SIG-M5 treated with dmso at 0.1 percent for 504 hours (cell line): ENCODE measurements around the gene EML6.
"Not testable (repeated sequence)": the region's sequence is repeated elsewhere in the genome, so short reads cannot be mapped to it uniquely, and the experiment has no call there.

Experiments used
- DNase-seq: peaks from one replicate; lab custom pipeline; 2025; ENCODE audit not compliant: unreplicated experiment; lab: John Stamatoyannopoulos, UW

EML6 gene

DNA sequence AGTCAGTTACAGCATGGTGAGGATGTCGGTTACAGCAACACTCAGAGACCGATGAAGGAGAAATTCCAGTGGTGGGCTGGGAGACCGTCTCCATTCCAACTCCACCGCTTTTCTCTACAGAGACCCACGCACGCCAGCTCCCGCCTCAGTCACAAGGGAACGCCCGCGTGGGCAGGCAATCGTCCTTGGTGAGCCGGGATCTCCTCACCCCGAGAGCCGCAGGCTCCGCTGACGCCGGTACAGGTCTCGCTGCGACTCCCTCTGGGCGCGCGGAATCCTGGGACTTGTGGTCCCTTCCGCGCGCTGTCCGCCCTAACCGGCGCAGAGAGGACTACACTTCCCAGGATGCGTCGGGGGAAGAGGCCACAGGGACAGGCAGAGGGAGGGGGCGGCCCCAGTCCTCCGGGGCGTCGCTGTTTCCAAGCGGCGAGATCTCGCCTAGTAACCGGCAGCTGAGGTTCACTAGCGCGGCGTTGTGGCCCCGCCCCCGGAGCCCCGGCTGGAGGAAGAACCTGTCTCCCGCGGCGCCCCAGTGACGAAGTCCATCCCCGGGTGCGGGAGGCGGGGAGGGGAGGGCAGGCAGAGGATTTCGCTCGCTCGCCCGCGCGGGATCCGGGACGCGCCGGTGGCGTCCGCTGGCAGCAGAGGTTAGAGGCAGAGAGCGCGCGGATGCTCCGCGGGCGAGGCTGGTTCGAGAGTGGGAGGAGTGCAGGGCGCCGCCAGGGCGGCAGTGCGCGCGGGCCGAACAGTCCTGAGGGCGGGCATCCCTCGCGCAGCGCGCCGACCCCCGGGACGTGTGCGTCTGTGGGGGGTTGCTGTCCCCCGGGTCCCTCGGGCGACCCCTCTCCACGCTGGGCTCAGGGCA is at the start of gene EML6:
TSS of gene EML6 (plus strand) at position 532 of the 865 bp plus-strand sequence. CDS start 1,400 bp downstream, outside the sequence.
- DNase-seq: peak; percentile 99

DNA sequence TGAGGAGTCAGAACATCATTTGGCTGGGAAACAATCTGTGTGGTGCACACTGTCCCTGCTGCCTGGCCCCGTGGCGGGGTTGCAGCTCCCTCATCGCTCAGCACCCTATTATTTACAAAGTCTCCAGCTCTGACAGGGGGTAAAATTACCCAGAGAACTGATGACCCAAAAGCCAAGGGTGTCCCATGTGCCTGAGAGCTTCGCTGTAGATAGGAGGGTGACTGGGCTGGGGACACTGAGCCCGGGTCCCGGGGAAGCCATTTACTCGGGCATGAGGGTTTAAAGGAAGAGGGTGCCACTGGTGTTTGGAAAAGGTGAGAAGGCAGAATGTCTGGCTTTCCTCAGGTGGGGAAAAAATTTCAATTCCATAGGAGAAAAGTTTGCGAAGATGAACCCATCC is 48.2 kb upstream of the EML6 start:
- no peak for DNase-seq

DNA sequence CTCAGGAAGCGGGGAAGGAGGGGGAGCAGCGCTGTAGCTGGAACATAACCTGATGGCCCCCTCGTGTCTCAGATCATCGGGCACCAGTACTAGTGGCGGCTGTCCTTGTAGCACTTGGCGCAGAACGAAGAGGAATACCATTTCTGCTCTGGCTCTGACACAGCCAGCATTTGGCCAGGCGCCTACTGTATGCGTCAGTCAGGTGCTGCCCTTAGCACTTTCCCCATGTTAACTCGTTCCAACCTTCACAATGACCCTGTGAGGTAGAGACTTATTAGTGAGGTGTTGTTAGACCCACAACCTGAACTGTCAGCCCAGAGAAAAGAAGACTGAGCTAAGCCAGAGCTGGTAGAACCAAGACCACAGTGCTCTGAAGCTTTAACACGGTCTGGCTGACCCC is 47.7 kb upstream of the EML6 start:
- no peak for DNase-seq

DNA sequence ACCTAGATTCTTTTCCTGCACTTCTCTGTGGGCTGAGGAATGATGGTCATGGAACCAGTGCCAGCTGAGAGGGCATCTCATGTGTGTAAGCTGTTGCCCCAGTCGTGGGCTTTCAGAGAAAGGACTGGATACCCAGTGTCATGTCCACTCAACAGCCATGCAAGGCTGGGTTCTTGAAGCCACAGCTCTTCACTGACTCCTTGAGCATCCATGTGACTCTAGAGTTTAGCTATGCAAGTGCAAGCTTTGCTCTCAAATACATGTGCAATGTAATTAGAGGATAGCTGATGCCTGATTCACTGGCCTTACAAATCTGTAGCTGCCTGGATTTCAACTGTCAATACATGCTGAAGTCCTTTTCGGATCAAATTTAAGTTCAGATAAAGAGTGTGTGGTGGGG is 46.8 kb upstream of the EML6 start:
- DNase-seq: no peak

DNA sequence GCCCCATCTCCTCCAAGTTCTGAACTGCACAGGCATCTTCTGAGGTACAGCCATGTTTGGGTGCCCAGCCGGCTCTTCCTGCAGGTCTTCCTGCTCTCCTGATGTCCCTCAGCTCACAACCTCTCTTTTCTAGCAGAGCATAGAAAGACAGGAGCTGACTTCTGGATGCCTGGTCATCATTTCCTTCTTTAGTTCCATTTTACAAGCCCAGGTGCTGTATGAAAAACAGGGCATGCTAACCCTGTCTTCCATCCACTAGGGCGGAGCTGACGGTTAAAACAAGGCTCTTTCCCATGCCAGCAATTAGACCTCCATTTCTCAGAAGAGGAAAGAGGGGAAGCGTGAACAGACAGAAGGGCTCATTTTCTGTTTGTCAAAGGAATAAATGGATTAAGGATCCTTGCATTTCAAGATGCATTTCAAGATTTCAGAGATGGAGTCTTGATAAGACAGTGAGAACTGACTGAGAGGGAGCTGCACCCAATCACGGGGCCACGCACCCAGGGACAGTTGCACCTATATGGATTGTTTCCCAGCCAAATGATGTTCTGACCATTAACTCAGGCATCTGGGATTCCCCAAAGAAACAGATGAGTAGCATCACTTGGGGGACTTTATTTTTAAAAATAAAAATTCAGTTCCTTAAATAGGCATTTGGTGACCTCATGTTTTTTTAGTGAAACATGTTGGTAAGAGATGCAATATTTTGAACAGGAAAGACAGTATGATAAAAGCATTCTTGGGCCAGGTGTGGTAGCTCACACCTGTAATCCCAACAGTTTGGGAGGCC is 45.8 kb upstream of the EML6 start:
- no peak for DNase-seq

DNA sequence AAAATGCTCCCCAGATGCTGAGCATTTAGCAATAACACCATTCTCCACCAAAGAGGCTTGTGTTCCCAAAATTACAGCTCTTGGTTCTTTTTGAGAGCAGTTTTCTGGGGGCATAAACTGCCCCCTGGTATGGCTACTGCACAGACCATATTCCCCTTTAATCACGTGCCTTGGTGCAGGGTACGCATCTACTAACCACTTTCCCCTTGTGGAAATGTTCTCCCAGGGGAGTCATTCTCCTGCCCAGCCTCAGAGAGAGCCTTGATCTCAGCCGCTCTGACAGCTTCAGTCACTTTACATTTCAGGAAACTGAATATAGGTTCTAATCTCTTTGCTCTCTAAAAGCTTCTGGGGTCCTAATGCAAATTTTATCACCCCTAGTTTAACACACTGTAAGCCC is 44.7 kb upstream of the EML6 start:
- DNase-seq: no peak

DNA sequence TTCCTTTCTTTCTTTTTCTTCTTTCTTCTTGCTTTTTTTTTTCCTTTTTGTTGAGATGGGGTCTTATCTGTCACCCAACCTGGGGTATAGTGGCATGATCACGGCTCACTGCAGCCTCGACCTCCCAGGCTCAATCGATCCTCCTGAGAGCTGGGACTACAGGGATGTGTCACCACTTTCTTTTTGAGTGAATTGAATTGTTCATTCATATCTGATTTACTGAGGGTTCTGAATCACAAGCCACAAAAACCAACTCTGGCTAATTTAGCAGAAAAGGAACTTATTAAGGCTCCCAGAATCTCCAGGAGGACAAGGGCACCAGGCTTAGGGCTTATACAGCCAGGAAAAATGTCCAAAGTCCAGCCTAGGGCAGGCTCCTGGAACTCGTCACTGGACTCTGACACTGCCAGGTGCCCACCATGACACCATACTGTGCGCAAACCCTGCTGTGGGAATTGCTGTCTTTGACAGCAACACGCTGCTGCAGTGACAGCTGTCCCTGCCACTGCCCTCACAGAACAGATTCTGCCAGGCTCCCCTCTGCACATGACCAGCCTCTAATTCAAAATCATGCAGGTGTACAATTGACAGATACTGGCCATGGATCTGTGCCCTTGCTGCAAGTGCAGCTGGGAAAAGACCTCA is 42.9 kb upstream of the EML6 start:
- no peak for DNase-seq

DNA sequence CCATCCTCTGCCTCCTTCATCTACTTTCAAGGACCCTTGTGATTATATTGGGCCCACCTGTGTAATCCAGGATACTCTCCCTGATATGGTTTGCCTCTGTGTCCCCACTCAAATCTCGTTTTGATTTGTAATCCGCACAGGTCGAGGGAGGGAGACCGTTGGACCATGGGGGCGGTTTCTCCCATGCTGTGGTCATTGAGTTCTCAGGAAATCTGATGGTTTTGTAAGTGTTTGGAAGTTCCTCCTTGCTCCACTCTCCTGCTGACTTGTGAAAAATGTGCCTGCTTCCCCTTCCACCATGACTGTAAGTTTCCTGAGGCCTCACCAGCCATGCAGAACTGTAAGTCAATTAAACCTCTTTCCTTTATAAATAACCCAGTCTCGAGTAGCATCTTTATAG is 42.0 kb upstream of the EML6 start:
- DNase-seq: no peak

DNA sequence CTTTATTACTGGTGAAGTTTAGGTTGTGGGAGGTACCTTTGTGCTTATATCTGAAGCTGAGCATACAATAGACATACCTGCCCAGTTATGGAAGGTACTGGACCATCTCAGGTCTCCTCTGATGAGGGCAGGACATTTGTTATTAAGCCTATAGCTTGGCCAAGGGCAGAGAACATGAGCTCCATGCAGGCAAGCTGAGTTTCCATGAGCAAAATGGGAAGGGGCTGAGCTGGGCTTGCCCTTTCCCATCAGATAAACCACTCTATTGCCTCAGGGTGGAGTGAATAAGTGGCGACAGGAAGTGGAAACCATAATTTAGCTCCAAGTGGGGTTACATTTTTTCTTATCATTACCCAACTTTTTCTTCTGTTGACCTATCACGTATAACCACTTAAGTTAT is 39.9 kb upstream of the EML6 start:
- no peak for DNase-seq

DNA sequence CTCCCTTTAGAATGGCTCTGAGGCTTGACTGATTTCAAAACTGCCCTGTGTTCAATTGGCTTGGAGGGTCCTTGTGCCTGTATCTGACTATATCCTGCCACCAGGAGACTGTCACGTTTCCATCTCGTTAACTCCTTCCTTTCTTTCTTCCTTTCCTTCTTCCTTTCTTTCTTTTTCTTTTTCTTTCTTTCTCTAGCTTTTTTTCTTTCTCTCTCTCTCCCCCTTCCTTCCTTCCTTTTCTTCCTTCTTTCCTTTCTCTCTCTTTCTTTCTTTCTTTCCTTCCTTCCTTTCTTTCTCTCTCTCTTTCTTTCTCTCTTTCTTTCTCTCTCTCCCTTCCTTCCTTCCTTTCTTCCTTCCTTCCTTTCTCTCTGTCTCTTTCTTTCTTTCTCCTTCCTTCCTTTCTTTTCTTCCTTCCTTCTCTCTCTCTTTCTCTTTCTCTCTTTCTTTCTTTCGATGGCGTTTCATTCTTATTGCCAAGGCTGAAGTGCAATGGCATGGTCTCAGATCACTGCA is 38.1 kb upstream of the EML6 start:
- no peak for DNase-seq

DNA sequence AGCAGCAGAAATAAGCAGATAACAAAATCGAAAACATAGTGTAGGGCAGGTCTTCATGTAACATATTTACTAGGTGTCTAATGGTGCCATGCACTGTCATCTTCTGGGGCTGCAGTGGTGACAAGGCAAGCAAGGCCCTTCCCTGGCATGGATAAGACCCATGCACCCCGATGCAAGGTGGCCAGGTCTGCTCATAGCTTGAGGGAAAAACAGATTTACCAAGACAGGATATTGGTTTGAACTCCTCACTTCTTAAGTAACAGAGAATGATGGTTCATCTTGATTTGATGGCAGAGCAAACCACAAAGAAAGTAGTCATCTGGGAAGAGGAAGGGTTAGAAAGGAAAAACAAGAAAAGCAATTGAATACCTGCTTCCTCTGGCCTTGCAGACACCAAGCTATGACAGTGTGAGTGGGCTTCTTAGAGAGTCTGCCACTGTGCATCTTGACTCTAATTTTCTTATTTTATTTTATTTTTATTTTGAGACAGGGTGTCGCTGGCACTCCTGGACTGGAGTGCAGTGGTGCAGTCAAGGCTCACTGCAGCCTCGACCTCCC is 35.8 kb upstream of the EML6 start:
- DNase-seq: no peak

DNA sequence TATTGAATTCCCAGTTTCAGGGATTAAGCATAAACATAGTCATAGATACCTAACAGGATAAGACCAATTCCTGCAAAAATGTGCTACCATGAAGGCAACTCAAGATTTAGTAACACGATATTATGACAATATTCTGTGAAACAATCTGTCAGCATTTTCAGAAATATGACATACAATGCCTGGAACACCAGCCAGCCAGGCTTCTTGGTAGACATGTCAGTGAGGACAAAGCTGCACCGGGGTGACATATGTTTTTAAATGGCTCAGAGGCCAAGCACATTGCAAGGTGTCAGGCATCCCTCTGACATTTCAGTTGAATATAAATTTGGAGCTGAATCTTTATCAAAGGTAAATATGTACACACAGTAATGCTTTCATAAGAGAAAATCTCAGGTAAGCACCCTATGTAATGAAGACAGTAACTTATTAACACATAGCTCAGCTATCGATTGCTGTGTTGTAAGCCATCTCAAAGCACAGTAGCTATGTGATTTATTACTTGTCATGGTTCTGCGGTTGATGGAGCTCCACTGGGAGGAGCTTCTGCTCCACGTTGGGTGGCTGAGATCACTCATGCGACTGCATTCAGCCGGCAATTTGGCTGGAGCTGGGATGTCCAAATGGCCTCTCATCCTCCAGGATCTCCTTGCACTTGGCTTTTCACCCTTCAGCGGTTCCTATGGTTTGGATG is 31.9 kb upstream of the EML6 start:
- DNase-seq: no peak

DNA sequence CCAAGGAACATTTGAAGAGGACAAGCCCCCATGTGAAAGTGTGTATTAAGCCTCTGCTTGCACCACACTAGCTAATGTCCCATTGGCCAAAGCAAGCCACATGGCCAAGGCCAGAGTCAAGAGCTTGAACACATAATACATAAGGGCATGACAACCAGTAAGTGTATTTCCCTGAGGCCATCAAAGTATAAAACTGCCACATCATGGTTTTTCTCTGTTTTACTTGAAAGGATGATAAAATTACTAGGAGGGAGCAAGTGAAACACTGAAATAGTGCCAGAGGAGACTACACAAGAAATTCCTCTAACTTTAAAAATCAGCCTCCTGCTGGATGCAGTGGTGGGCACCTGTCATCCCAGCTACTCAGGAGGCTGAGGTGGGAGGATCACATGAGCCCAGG is 30.9 kb upstream of the EML6 start:
- DNase-seq: no peak

DNA sequence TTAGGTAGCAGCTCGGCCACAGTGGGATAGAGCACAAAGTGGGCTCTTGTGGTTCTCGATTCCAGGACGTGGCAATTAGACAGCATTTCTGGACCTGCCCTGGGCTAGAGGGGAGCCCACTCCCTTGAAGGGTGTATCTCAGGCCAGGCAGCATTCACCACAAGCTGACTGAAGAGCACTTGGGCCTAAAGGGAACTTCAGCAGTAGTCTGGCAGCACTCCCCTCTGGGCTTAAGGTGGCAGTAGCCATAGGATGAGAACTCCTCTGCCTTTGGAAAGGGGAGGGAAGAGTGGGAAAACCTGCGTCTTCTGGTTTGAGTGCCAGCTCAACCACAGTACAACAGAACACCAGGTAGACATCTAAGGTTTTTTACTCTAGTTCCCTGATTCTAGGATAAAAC is 28.1 kb upstream of the EML6 start:
- no peak for DNase-seq

DNA sequence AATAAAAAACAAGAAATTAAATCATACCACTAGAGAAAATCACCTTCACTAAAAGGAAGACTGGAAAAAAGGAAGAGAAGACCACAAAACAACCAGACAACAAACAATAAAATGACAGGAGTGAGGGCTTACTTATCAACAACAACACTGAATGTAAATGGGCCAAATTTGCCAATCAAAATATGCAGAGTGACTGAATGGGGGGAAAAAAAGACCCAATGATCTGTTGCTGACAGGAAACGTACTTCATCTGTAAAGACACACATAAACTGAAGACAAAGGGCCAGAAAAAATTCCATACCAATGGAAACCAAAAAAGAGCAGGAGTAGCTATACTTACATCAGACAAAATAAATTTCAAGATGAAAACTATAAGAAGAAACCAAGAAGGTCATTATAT is 25.5 kb upstream of the EML6 start:
- no peak for DNase-seq

DNA sequence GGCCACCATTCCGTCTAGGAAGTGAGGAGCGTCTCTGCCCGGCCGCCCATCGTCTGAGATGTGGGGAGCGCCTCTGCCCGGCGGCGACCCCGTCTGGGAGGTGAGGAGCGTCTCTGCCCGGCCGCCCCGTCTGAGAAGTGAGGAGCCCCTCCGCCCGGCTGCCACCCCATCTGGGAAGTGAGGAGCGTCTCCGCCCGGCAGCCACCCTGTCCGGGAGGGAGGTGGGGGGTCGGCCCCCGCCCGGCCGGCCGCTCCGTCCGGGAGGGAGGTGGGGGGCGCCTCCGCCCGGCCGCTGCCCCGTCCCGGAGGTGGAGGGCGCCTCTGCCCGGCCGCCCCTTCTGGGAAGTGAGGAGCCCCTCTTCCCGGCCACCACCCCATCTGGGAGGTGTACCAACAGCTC is 24.5 kb upstream of the EML6 start:
- DNase-seq: not testable (repeated sequence)

DNA sequence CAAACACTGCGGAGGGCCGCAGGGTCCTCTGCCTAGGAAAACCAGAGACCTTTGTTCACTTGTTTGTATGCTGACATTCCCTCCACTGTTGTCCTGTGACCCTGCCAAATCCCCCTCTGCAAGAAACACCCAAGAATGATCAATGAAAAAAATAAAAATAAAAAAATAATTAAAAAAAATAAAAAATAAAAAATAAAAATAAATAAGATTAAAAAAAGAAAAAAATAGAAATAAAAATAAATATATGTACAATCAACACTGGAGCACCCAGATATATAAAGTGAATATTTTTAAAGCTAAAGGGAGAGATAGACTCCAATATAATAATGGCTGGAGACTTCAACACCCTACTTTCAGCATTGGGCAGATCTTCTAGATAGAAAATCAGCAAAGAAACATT is 23.8 kb upstream of the EML6 start:
- no peak for DNase-seq

DNA sequence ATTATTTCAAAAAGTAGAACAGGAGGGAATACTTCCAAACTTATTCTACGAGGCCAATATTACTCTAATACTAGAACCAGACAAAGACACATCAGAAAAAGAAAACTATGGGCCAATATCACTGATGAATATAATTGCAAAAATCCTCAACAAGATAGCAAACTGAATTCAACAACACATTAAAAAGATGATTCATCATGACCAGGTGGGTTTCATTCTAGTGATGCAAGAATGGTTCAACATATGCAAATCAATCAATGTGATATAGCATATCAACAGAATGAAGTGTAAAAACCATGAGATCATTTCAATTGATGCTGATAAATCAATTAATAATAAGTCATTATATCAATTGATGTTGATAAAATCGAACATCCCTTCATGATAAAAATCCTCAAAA is 22.4 kb upstream of the EML6 start:
- DNase-seq: no peak

DNA sequence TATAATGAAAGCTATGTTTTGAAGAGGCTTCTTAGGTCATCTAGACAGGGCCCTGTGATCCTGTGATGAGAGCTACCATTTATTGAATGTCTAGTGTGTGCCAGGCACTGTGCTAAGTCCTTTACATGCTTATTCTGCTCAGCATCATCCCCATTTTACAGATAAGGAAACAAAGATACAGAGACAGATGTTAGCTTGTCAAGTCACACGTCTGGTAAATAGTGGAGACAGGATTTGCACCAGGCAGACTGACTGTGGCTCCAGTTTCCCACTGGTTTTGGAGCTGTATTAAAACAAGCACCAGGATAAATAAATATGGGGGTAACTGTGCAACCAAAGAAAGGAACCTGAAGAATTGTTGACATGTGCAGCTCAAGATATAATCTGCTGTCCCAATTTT is 19.2 kb upstream of the EML6 start:
- no peak for DNase-seq

DNA sequence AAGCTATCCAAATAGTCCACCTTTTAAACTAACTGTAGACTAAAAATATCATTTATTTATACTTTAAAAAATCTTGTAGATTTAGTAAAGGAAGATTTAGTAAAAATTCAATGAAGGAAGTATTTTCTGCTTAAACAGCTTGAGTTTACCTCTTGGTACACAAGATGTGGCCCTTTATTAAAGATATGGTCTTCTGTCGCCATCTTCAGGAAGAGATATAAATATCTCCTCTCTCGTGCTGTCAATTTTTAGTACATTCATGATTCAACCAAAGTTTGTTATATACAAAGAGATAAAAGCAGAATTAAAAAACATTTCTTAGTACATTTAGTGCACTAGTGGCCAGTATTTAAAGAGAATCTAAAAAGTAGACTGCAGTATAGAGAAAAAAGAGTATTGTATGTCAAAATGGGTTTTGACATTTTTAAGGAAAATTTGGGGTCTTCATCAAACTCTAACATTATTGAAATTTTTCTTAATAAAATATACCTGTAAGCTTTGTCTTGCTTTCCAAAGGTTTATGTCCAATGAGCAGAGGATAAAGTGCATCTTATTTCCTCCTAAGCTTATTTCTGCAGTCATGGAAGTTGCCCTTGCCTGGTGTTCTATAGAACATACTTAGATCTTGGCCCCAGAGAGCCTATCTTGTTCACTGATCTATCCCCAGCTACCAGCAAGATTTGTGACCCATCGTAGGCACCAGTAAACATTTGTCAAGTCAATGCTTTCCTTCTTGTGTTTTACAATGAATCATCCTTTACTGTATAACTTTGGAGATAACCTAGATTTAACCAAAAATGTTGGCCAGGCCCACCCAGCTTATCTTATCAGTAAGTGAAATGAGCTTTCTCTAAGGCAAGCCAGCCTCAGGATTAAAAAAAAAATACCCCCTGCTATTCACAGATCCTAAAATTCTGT is 18.5 kb upstream of the EML6 start:
- DNase-seq: peak; percentile 63
